GM12878 (cell line): ENCODE results near the gene ARHGEF11. TPM values are rescaled to one million over a fixed set of nuclear protein-coding genes. Genes with fewer than 3 reads are reported as not detected.

Experiments
- ATAC-seq: fragments of 200-7000 bp; cut with Tn5 transposase; 3 replicates; pipeline ENCODE4 v1.9.1; 2020; ENCODE audit warnings: mild to moderate bottlenecking, moderate library complexity
- BruUV-seq: library from RNA; stranded (reverse); fragments of 400-500 nt; replicated peaks from 2 replicates; lab custom pipeline; 2021; lab: Mats Ljungman, UMichigan
- CTCF ChIA-PET: fragments of 300-600 bp; sonication (Branson Sonifier 250); formaldehyde crosslinking; extraction: SDS; loops from one replicate; lab custom pipeline; 2021; ENCODE audit warnings: inconsistent platforms; lab: Yijun Ruan, JAX
- POLR2A ChIA-PET: fragments of 350-600 bp; formaldehyde crosslinking; extraction: SDS; loops from one replicate; lab custom pipeline; 2021; ENCODE audit warnings: inconsistent platforms; lab: Charles Lee
- RAD21 ChIA-PET: fragments of 300-600 bp; sonication (Branson Sonifier 250); formaldehyde crosslinking; loops from one replicate; lab custom pipeline; 2023; ENCODE audit warnings: antibody characterized with exemption; ENCODE audit not compliant: unreplicated experiment; lab: Charles Lee
- SMC1A ChIA-PET: fragments of 300-600 bp; sonication (Branson Sonifier 250); formaldehyde crosslinking; loops from one replicate; lab custom pipeline; 2023; ENCODE audit not compliant: unreplicated experiment, uncharacterized antibody; lab: Charles Lee
- DNase-seq: peaks from one replicate; pipeline ENCODE4 v3.0.0-alpha.2; 2011; ENCODE audit warnings: low read depth, low spot score
- FAIRE-seq: peaks from 3 replicates; lab custom pipeline; 2011; peaks lifted over from hg19 to GRCh38; lab: Jason Lieb, UNC
- H2AFZ ChIP-seq: 2 replicates; pipeline ENCODE4 v1.6.0; 2011; ENCODE audit warnings: low read depth, low read length, control low read depth; ENCODE audit not compliant: control insufficient read depth
- H3K27ac ChIP-seq: 2 replicates; pipeline ENCODE4 v1.5.1; 2011; ENCODE audit warnings: control low read depth; ENCODE audit not compliant: control insufficient read depth, insufficient read depth
- H3K27me3 ChIP-seq, 2 experiments: replicated peaks in 1 of 2; 2 replicates each; pipeline versions ENCODE4 v1.6.0 to v1.6.1; 2011; ENCODE audit warnings: low read length in 1 of 2; ENCODE audit not compliant: control insufficient read depth in 2 of 2, insufficient read depth in 2 of 2
- H3K36me3 ChIP-seq, 2 experiments: 2 replicates each; pipeline ENCODE4 v1.5.1; 2011; ENCODE audit warnings: low read length in 1 of 2; ENCODE audit not compliant: control insufficient read depth in 2 of 2, insufficient read depth in 2 of 2
- H3K4me1 ChIP-seq: 2 replicates; pipeline ENCODE4 v1.6.1; 2011; ENCODE audit warnings: mild to moderate bottlenecking, low read length, moderate library complexity, mixed read lengths; ENCODE audit not compliant: control insufficient read depth, insufficient read depth
- H3K4me2 ChIP-seq: 2 replicates; pipeline ENCODE4 v1.6.0; 2011; ENCODE audit warnings: control low read depth; ENCODE audit not compliant: control insufficient read depth, insufficient read depth
- H3K4me3 ChIP-seq: fragments of 200-600 bp; sonication (generic); 2 replicates; pipeline ENCODE4 v1.5.1; 2016
- H3K79me2 ChIP-seq: 2 replicates; pipeline ENCODE4 v1.6.0; 2011; ENCODE audit warnings: low read length; ENCODE audit not compliant: control insufficient read depth, insufficient read depth
- H3K9ac ChIP-seq: 2 replicates; pipeline ENCODE4 v1.8.0; 2011; ENCODE audit warnings: low read length, control low read depth, mixed read lengths; ENCODE audit not compliant: control insufficient read depth, insufficient read depth
- H3K9me3 ChIP-seq: replicated peaks from 3 replicates; pipeline ENCODE4 v1.5.1; 2011; ENCODE audit warnings: mild to moderate bottlenecking, low read length; ENCODE audit not compliant: control insufficient read depth, insufficient read depth
- H4K20me1 ChIP-seq: 2 replicates; pipeline ENCODE4 v1.6.0; 2011; ENCODE audit not compliant: control insufficient read depth, insufficient read depth
- BCLAF1 ChIP-seq: fragments of 450-650 bp; IDR thresholded peaks from 2 replicates; pipeline ENCODE4 v1.6.1; 2017; ENCODE audit warnings: antibody characterized with exemption, mild to moderate bottlenecking, moderate library complexity
- FOS ChIP-seq: IDR thresholded peaks from 3 replicates; pipeline ENCODE4 v1.6.1; 2011; ENCODE audit warnings: borderline replicate concordance; ENCODE audit not compliant: insufficient read length; ENCODE audit errors: extremely low read depth
- IRF4 ChIP-seq: IDR thresholded peaks from 2 replicates; pipeline ENCODE4 v1.6.1; 2011; ENCODE audit warnings: low read depth, low read length
- JUNB ChIP-seq: IDR thresholded peaks from 2 replicates; pipeline ENCODE4 v1.6.1; 2016; ENCODE audit warnings: antibody characterized with exemption, mild to moderate bottlenecking
- PBX3 ChIP-seq: IDR thresholded peaks from 2 replicates; pipeline ENCODE4 v1.6.1; 2011; ENCODE audit warnings: mild to moderate bottlenecking, low read depth, low read length, moderate library complexity; ENCODE audit not compliant: insufficient replicate concordance
- ZBED1 ChIP-seq: IDR thresholded peaks from 2 replicates; pipeline ENCODE4 v1.6.1; 2016; ENCODE audit warnings: borderline replicate concordance
- ZNF207 ChIP-seq: fragments of 450-650 bp; IDR thresholded peaks from 2 replicates; pipeline ENCODE4 v1.6.1; 2014; ENCODE audit warnings: antibody characterized with exemption, mild to moderate bottlenecking, borderline replicate concordance
- WGBS: methylation state at CpG from one replicate; pipeline ENCODE4 v1.1.6; 2016; ENCODE audit warnings: low lambda C conversion rate; ENCODE audit not compliant: insufficient replicate concordance, insufficient coverage; ENCODE audit errors: missing lambda C conversion rate; 5-methylcytosine and 5-hydroxymethylcytosine counted together
- in situ Hi-C: fragments of 300-500 bp; cut with MboI; formaldehyde crosslinking; loops from 9 replicates; pipeline ENCODE4 v1.14.3; 2018; ENCODE audit warnings: mixed read lengths
- intact Hi-C: fragments of 100-400 bp; cut with micrococcal nuclease; formaldehyde crosslinking; loops from one replicate; pipeline ENCODE4 v1.14.2; 2022; ENCODE audit not compliant: unreplicated experiment
- polyA plus RNA-seq, 11 experiments: library from polyadenylated mRNA; depleted of rRNA in 4 of 11; unstranded in 6 of 11; stranded (reverse) in 5 of 11; fragments of >200 nt; fragmentation: Nextera tagmentation in 4 of 11; fragmentation: Illumina TruSeq in 1 of 11; extraction: Ambion mirVana in 4 of 11; extraction: Trizol in 1 of 11; gene quantifications; 1 replicate in 1 of 11; 2 replicates in 10 of 11; pipeline versions ENCODE4 v1.2.1 to v1.2.3, GENCODE V29; 2011 to 2016; ENCODE audit warnings: inconsistent platforms in 2 of 11, missing spikeins in 2 of 11, low read depth in 1 of 11
- total RNA-seq, 4 experiments: library from RNA; depleted of rRNA in 3 of 4; stranded (reverse); fragments of >200 nt in 3 of 4; fragmentation: Illumina TruSeq in 1 of 4; extraction: Trizol in 1 of 4; gene quantifications; 2 replicates each; pipeline versions ENCODE4 v1.2.1 to v1.2.3, GENCODE V29; 2013 to 2021

The ARHGEF11 gene
- total and polyA plus RNA-seq, 10 of the 15 experiments (the other 5 are each of a cell fraction or from before 2014, with no cell fraction given): 0.05 to 12.7 (median 1.8) TPM

- Histone ChIP-seq H3K27me3 (no peaks in the 10 kb centered on the region), H3K9ac (no peak overlapping the region), H3K79me2 (no peaks in the 10 kb centered on the region), H3K9me3 (no peaks in the 10 kb centered on the region), H4K20me1 (no peaks in the 10 kb centered on the region), H3K36me3 (peaks cover 0 to 10% of the 10 kb centered on the region in 2 experiments; a peak in 3 of 4 replicates), H3K4me2 (no peak overlapping the region), H3K4me3 (no peak overlapping the region), H2AFZ (no peak overlapping the region), H3K27ac (no peak overlapping the region), H3K4me1 (no peaks in the 10 kb centered on the region)
- no peak for ATAC-seq
- SMC1A ChIA-PET: interaction anchor here (1.1 kb wide), 1 partner anchor 18 kb away, joined by 3 read pairs; no protein-coding TSS in a partner anchor
- 71% methylated on average over 11 of the region's 11 CpGs for WGBS
- FAIRE-seq: no peak
- no TSS peak for BruUV-seq
- CTCF ChIA-PET: interaction anchor here (2.1 kb wide), 1 partner anchor 128 kb away, joined by 4 read pairs; no protein-coding TSS in a partner anchor
- in situ Hi-C loops (no loop called here), intact Hi-C loops (no loop called here)
- no peak for DNase-seq
- no peak for TF ChIP-seq BCLAF1
- TF ChIP-seq IRF4: no peak
- TF ChIP-seq PBX3: no peak
- no peak for TF ChIP-seq ZBED1
- no peak for TF ChIP-seq ZNF207
- TF ChIP-seq FOS: no peak
- no peak for TF ChIP-seq JUNB
- TF ChIP-seq, all 136 proteins: peak for 0
- ChIA-PET POLR2A (interaction anchor here (0.6 kb wide), 1 partner anchor 128 kb away, joined by 4 read pairs; no protein-coding TSS in a partner anchor), RAD21 (no interaction called here)
Measured at GRCh38 chr1:156945881-156946661, 99.5 kb downstream of the ARHGEF11 start.
